ENCODE results near the gene OSBPL2.

DNA sequence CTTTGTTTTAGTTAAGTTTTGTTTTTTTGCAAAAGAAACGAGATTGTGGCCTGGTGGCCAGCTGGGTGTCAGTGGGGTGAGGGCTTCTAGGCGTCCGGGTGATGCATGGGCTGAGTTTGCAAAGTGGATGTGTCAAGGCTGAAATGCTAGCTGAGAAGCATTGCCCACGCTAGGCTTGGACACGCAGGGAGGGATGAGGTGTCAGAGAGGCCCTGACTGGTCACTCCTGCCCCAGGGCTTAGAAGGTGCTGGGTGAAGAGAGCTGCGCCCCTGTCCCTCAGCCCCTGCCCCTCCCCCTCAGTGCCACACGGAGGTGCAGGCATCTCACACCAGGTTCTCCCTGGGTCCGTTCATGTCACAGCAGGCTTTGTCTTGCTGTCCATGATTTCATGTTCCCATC lies 8.1 kb downstream of the OSBPL2 start:
- TF ChIP-seq, protein P1, sequence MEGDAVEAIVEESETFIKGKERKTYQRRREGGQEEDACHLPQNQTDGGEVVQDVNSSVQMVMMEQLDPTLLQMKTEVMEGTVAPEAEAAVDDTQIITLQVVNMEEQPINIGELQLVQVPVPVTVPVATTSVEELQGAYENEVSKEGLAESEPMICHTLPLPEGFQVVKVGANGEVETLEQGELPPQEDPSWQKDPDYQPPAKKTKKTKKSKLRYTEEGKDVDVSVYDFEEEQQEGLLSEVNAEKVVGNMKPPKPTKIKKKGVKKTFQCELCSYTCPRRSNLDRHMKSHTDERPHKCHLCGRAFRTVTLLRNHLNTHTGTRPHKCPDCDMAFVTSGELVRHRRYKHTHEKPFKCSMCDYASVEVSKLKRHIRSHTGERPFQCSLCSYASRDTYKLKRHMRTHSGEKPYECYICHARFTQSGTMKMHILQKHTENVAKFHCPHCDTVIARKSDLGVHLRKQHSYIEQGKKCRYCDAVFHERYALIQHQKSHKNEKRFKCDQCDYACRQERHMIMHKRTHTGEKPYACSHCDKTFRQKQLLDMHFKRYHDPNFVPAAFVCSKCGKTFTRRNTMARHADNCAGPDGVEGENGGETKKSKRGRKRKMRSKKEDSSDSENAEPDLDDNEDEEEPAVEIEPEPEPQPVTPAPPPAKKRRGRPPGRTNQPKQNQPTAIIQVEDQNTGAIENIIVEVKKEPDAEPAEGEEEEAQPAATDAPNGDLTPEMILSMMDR (IDR thresholded peaks at IDR 0.05; ENCODE audit: low read depth, low read length, missing input control) = no peak
- TF ChIP-seq TAF1 (conservative IDR thresholded peaks at IDR 0.05) (no peak), ZBTB33 (IDR thresholded peaks at IDR 0.05) (no peak), JUND (IDR thresholded peaks at IDR 0.05) (no peak), REST (IDR thresholded peaks at IDR 0.05) (no peak), HNF4G (IDR thresholded peaks at IDR 0.05) (no peak), RXRA (IDR thresholded peaks at IDR 0.05) (no peak), GABPA (IDR thresholded peaks at IDR 0.05 in 1 of 2, conservative IDR thresholded peaks at IDR 0.05 in 1 of 2) (no peak), SP1 (IDR thresholded peaks at IDR 0.05) (no peak), YY1 (IDR thresholded peaks at IDR 0.05) (no peak), MAX (IDR thresholded peaks at IDR 0.05) (no peak), RAD21 (IDR thresholded peaks at IDR 0.05) (no peak)
- TF ChIP-seq, protein P2, sequence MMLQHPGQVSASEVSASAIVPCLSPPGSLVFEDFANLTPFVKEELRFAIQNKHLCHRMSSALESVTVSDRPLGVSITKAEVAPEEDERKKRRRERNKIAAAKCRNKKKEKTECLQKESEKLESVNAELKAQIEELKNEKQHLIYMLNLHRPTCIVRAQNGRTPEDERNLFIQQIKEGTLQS (IDR thresholded peaks at IDR 0.05) = no peak

Data from liver (tissue), 3 donors.